CD4-positive, alpha-beta T cell (primary cell): ENCODE measurements around the gene MYOM3. TPM values are rescaled to one million over a fixed set of nuclear protein-coding genes. Genes with fewer than 3 reads are reported as not detected.

Experiments
- ATAC-seq: fragments of 200-7000 bp; cut with Tn5 transposase; one replicate; pipeline ENCODE4 v1.10.0; 2022; ENCODE audit warnings: mild to moderate bottlenecking; ENCODE audit not compliant: poor library complexity
- CTCF ChIA-PET: fragments of 350-600 bp; sonication (Branson Sonifier 250); formaldehyde crosslinking; loops from one replicate; lab custom pipeline; 2021; ENCODE audit warnings: antibody characterized with exemption, inconsistent platforms; lab: Charles Lee
- POLR2A ChIA-PET: fragments of 350-600 bp; sonication (Branson Sonifier 250); formaldehyde crosslinking; loops from one replicate; lab custom pipeline; 2021; ENCODE audit warnings: antibody characterized with exemption, inconsistent platforms; lab: Charles Lee
- DNase-seq, 14 experiments: peaks; one replicate each; pipeline ENCODE4 v3.0.0-alpha.2; 2013 to 2020; ENCODE audit warnings: mixed read lengths in 2 of 14
- H3K27ac ChIP-seq, 2 donors: one replicate each; pipeline versions ENCODE4 v1.5.1 to v1.7.0; 2013; ENCODE audit warnings: low read length in 2 of 2, low read depth in 1 of 2, mild to moderate bottlenecking in 1 of 2
- H3K27me3 ChIP-seq, 2 experiments: 1 replicate in 1 of 2; 2 replicates in 1 of 2; pipeline versions ENCODE4 v1.6.1 to v1.7.0; 2013; ENCODE audit warnings: low read length in 2 of 2, control low read depth in 1 of 2, mild to moderate bottlenecking in 1 of 2, moderate library complexity in 1 of 2; ENCODE audit not compliant: insufficient read depth in 2 of 2, control insufficient read depth in 1 of 2
- H3K36me3 ChIP-seq: one replicate; pipeline ENCODE4 v1.6.1; 2013; ENCODE audit warnings: low read length, control low read depth; ENCODE audit not compliant: insufficient read depth
- H3K4me1 ChIP-seq: one replicate; pipeline ENCODE4 v1.6.1; 2013; ENCODE audit warnings: low read length, control low read depth; ENCODE audit not compliant: insufficient read depth
- H3K4me3 ChIP-seq: one replicate; pipeline ENCODE4 v1.5.1; 2013; ENCODE audit warnings: mild to moderate bottlenecking, low read length, moderate library complexity
- H3K9me3 ChIP-seq, 2 experiments: 1 replicate in 1 of 2; 2 replicates in 1 of 2; pipeline versions ENCODE4 v1.6.1 to v1.7.0; 2013; ENCODE audit warnings: low read length in 2 of 2, mild to moderate bottlenecking in 2 of 2, control low read depth in 1 of 2, moderate library complexity in 1 of 2; ENCODE audit not compliant: control insufficient read depth in 1 of 2, insufficient read depth in 1 of 2
- H3K27ac Mint-ChIP-seq: one replicate; pipeline ENCODE4 v1.8.0; 2020; ENCODE audit warnings: mixed read lengths
- H3K27me3 Mint-ChIP-seq: one replicate; pipeline ENCODE4 v1.8.0; 2021; ENCODE audit warnings: mixed read lengths
- H3K36me3 Mint-ChIP-seq: one replicate; pipeline ENCODE4 v1.8.0; 2021; ENCODE audit warnings: low read depth, mixed read lengths
- H3K4me1 Mint-ChIP-seq: one replicate; pipeline ENCODE4 v1.8.0; 2021; ENCODE audit warnings: low read depth, mixed read lengths
- H3K4me3 Mint-ChIP-seq: one replicate; pipeline ENCODE4 v1.8.0; 2020; ENCODE audit warnings: mild to moderate bottlenecking, mixed read lengths
- H3K9me3 Mint-ChIP-seq: one replicate; pipeline ENCODE4 v1.8.0; 2020; ENCODE audit warnings: mixed read lengths
- intact Hi-C, 2 experiments: fragments of 100-400 bp; cut with DNase I in 1 of 2; cut with micrococcal nuclease in 1 of 2; formaldehyde crosslinking; loops; one replicate each; pipeline versions ENCODE4 v1.15.1 to v1.9.0; 2023 to 2025; cut with DNase I, micrococcal nuclease
- total RNA-seq, 174 experiments: library from RNA in 2 of 174; stranded (reverse) in 2 of 174; gene quantifications; one replicate each; pipeline ENCODE4 v1.2.3 and lab custom pipeline; 2021 to 2026
- TF ChIP-seq, protein P1 (sequence below): fragments of 200-600 bp; IDR thresholded peaks from one replicate; pipeline ENCODE4 v1.8.0; 2022; ENCODE audit warnings: antibody characterized with exemption, mild to moderate bottlenecking

The MYOM3 gene
- total RNA-seq, 2 experiments from 2014 or later = not detected

DNA sequence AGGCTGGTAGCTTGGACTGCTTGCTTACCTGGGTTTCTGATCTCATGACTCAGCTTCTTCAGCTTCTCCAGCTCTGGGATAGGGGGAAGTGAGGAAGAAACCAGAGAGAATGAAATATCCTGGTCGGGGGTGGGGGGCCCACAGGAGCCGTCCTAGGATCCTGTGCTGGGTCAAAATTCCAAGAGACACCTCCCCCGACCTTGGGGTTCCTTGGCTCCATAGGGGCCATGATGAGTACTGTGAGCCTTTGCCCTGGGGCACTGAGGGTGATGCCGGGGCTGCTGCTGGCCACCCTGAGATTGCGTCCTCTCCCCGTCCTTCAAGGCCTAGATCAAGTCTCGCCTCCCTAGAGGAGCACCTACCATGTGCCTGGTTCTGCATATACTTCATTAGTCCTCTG is 40.0 kb downstream of the MYOM3 start:
- no peak for DNase-seq

DNA sequence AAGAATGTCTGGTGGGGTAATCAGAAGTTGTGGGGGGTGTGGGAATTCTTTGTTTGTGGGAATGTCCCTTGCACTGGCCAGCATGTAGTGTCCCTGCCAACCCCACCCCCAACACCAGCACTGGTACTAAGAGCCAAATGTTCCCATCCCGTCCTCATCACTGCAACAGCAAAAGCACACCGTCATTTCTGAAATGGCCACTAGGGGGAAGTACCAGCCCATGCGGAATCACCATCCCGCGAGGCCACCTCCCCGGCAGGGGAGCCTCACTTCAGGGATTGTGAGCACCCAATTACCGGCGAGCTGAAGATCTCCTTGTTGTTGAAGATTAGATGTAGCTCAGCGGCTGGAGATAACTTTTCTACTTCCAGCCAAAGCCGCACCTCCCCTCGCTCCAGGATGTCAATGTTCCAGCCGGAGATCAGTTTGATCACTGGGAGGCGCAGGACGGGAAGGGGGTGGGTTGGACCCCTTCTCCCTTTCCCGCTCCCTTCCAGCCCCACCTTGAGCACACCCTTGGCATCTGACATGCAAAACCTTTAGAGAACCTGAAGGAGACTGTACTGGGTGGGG is 41.0 kb downstream of the MYOM3 start:
- DNase-seq (peak; percentile 52 to 83 (median 61)), ATAC-seq (peak; percentile 88)
- intact Hi-C loops = loop anchor here in 1 of 2 experiments (2.0 to 5.0 kb wide), 2 partner anchors 42 to 321 kb away; partner anchors contain the start of gene MYOM3
- ChIA-PET CTCF (interaction anchor here (0.7 to 1.4 kb wide), 2 partner anchors 80 to 188 kb away, joined by 3 to 4 read pairs; no protein-coding TSS in a partner anchor), POLR2A (no interaction called here)
- H3K27me3 ChIP-seq = no peaks in the 10 kb centered on the region
- no peak overlapping the region for H3K4me3 ChIP-seq
- H3K36me3 ChIP-seq = no peaks in the 10 kb centered on the region
- no peaks in the 10 kb centered on the region for H3K9me3 ChIP-seq
- no peaks in the 10 kb centered on the region for H3K4me1 Mint-ChIP-seq
- H3K9me3 Mint-ChIP-seq = no peaks in the 10 kb centered on the region
- TF ChIP-seq, protein P1, sequence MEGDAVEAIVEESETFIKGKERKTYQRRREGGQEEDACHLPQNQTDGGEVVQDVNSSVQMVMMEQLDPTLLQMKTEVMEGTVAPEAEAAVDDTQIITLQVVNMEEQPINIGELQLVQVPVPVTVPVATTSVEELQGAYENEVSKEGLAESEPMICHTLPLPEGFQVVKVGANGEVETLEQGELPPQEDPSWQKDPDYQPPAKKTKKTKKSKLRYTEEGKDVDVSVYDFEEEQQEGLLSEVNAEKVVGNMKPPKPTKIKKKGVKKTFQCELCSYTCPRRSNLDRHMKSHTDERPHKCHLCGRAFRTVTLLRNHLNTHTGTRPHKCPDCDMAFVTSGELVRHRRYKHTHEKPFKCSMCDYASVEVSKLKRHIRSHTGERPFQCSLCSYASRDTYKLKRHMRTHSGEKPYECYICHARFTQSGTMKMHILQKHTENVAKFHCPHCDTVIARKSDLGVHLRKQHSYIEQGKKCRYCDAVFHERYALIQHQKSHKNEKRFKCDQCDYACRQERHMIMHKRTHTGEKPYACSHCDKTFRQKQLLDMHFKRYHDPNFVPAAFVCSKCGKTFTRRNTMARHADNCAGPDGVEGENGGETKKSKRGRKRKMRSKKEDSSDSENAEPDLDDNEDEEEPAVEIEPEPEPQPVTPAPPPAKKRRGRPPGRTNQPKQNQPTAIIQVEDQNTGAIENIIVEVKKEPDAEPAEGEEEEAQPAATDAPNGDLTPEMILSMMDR = peak; percentile 94
- H3K27me3 Mint-ChIP-seq = peaks cover 10% of the 10 kb centered on the region
- H3K27ac Mint-ChIP-seq = no peak overlapping the region
- H3K27ac ChIP-seq = no peak overlapping the region
- H3K4me1 ChIP-seq = peaks cover 6% of the 10 kb centered on the region
- H3K4me3 Mint-ChIP-seq = no peak overlapping the region
- H3K36me3 Mint-ChIP-seq = no peaks in the 10 kb centered on the region

More for the DNA sequence above, 40.0 kb downstream of the MYOM3 start:
- Mint-ChIP-seq H3K36me3 (no peaks in the 10 kb centered on the region), H3K9me3 (no peaks in the 10 kb centered on the region), H3K4me3 (no peak overlapping the region), H3K27me3 (peaks cover 10% of the 10 kb centered on the region), H3K27ac (no peak overlapping the region), H3K4me1 (no peaks in the 10 kb centered on the region)
- ChIA-PET POLR2A (no interaction called here), CTCF (interaction anchor here (1.4 kb wide), 1 partner anchor 78 kb away, joined by 4 read pairs; no protein-coding TSS in a partner anchor)
- no peaks in the 10 kb centered on the region for H3K27me3 ChIP-seq
- intact Hi-C loops = loop anchor here in 1 of 2 experiments (2.0 to 5.0 kb wide), 2 partner anchors 41 to 320 kb away; partner anchors contain the start of gene MYOM3
- H3K36me3 ChIP-seq = no peaks in the 10 kb centered on the region
- H3K27ac ChIP-seq = no peak overlapping the region
- TF ChIP-seq, protein P1 = no peak
- peaks cover 6% of the 10 kb centered on the region for H3K4me1 ChIP-seq
- no peak for ATAC-seq
- no peaks in the 10 kb centered on the region for H3K9me3 ChIP-seq
- no peak overlapping the region for H3K4me3 ChIP-seq

DNA sequence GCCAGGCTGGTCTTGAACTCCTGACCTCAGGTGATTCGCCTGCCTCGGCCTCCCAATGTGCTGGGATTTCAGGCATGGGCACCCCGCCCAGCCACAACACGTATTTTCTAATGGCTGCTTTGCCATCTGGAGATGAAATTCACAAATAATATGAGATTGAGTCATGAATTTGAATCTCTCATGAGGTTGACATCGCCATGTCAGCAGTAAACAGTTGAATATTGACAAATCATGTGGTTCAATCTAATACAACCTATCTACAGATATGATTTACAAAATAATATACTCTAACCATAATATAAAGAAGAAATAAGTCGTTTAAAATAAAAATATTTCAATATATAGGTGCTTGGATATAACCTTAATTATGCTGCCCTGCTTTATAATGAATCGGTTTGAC is 42.1 kb downstream of the MYOM3 start:
- H3K4me3 Mint-ChIP-seq = no peak overlapping the region
- no peak overlapping the region for H3K27ac Mint-ChIP-seq
- TF ChIP-seq, protein P1 = no peak
- H3K27me3 Mint-ChIP-seq = peaks cover 10% of the 10 kb centered on the region
- H3K36me3 ChIP-seq = no peaks in the 10 kb centered on the region
- no peak overlapping the region for H3K4me3 ChIP-seq
- no peaks in the 10 kb centered on the region for H3K4me1 Mint-ChIP-seq
- ATAC-seq (no peak), DNase-seq (no peak)
- POLR2A ChIA-PET = no interaction called here
- peaks cover 6% of the 10 kb centered on the region for H3K4me1 ChIP-seq
- no peaks in the 10 kb centered on the region for H3K9me3 ChIP-seq
- intact Hi-C loops = loop anchor here in 1 of 2 experiments (2.0 to 5.0 kb wide), 2 partner anchors 43 to 322 kb away; partner anchors contain the start of gene MYOM3
- H3K36me3 Mint-ChIP-seq = no peaks in the 10 kb centered on the region
- H3K9me3 Mint-ChIP-seq = no peaks in the 10 kb centered on the region
- CTCF ChIA-PET = no interaction called here
- no peak overlapping the region for H3K27ac ChIP-seq
- no peaks in the 10 kb centered on the region for H3K27me3 ChIP-seq
